HTERT RPE-1 (cell line): ENCODE measurements around the gene NOL12.

Experiments
- in situ Hi-C: fragments of 300-500 bp; cut with MboI; formaldehyde crosslinking; loops from 4 replicates; pipeline ENCODE4 v1.14.3; 2020; ENCODE audit warnings: low sequenced_read_pairs

Gene NOL12

GRCh38 chr22:37659066-37659896, 26.9 kb upstream of the NOL12 start:
- in situ Hi-C loops = no loop called here

- in situ Hi-C loops = no loop called here
Measured at GRCh38 chr22:37659897-37660708, 26.0 kb upstream of the NOL12 start.

- in situ Hi-C loops = no loop called here
Measured at GRCh38 chr22:37660709-37661045, 25.5 kb upstream of the NOL12 start.

GRCh38 chr22:37661160-37661924, 24.8 kb upstream of the NOL12 start:
- in situ Hi-C loops = no loop called here

GRCh38 chr22:37662039-37662438, 24.1 kb upstream of the NOL12 start:
- in situ Hi-C loops = no loop called here

- in situ Hi-C loops = no loop called here
Measured at GRCh38 chr22:37663521-37664140, 22.5 kb upstream of the NOL12 start.

GRCh38 chr22:37664249-37665101, 21.7 kb upstream of the NOL12 start:
- in situ Hi-C loops = no loop called here

- in situ Hi-C loops = no loop called here
Measured at GRCh38 chr22:37665487-37665886, 20.7 kb upstream of the NOL12 start.

- in situ Hi-C loops = no loop called here
Measured at GRCh38 chr22:37669586-37669985, 16.6 kb upstream of the NOL12 start.

GRCh38 chr22:37672206-37672919, 13.8 kb upstream of the NOL12 start:
- in situ Hi-C loops = no loop called here

- in situ Hi-C loops = no loop called here
Measured at GRCh38 chr22:37672920-37673455, 13.2 kb upstream of the NOL12 start.

GRCh38 chr22:37674248-37674647, 11.9 kb upstream of the NOL12 start:
- in situ Hi-C loops = no loop called here

- in situ Hi-C loops = no loop called here
Measured at GRCh38 chr22:37674951-37675929, 10.9 kb upstream of the NOL12 start, which contains the start of gene LGALS1. Gene LGALS1, plus strand, starts transcription at chr22:37675636. Its CDS starts 67 bp downstream, at chr22:37675703.

GRCh38 chr22:37675930-37676735, 10.0 kb upstream of the NOL12 start:
- in situ Hi-C loops = no loop called here

- in situ Hi-C loops = no loop called here
Measured at GRCh38 chr22:37676736-37677492, 9.2 kb upstream of the NOL12 start.

GRCh38 chr22:37677493-37677974, 8.6 kb upstream of the NOL12 start:
- in situ Hi-C loops = no loop called here
